GM04503 (cell line): Measurements from ENCODE around the gene XYLT2.

Source experiments
- DNase-seq: peaks from one replicate; pipeline ENCODE4 v3.0.0-alpha.2; 2012; ENCODE audit warnings: low read depth

Gene XYLT2

DNA sequence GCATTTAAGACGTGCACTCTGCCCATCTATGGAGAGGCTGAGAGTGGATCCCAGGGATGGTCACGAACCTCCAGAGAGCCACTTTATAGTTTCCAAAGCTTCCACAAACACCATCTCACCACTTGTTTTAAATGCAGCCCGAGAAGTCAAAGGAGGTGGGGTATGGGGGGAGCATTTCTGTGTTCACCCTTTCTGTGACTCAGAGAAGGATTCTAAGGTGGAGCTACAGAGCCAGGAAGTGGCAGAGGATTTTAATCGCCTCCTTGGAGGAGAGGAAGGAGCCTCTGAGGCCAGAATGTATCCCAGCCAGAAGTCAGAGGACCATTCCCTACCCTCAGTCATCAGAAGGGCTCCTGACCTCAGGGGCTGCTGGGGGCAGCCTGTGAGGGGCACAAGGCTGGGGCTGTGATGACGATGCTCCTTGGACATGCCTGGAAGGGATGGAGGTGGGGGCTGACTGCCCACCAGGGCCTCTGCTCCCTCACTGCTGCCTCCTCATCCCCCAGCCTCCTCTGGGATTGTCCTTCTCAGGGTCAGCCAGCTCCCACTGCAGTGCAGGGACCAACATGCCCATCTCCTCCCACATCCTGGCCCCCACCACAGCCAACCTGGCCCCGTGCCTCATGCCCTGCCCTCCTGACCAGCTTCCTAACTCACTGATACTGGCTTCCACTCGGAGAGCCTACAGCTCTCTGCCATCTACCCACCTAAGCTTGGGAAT lies 2.8 kb downstream of the XYLT2 start:
- DNase-seq: no peak

DNA sequence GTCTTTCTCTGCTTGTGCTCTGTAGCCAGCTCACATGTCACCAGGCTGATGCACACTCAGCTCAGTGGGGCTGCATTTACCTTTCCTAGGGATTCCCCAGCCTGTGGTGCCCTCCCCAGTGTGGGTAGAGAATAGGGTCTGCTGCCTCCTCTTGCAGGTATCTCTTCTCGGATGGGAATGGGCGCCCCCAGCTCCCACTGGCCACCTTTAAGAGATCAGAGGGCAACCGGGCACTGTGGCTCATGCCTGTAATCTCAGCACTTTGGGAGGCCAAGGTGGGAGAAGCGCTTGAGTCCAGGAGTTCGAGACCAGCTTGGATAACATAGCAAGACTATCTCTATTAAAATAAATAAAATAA lies 3.3 kb downstream of the XYLT2 start:
- DNase-seq: no peak

DNA sequence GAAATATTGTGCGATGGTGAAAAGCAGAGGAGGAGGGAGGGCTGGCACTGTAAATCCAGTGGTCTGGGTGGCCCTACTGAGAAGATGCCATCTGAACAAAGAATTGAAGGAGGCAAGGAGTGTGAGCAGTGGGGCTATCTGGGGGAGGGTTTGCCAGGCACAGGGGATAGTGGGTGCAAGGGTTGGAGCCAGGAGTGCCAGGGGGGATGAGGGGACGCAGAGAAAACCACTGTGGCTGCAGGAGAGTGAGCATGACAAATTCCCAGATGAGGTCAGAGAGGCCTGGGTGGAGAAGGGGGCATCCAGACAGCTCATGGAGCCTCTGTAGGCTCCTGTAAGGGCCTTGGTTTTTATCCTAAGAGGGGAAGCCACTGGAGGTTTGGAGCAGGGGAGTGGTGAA lies 4.8 kb downstream of the XYLT2 start:
- DNase-seq: no peak

DNA sequence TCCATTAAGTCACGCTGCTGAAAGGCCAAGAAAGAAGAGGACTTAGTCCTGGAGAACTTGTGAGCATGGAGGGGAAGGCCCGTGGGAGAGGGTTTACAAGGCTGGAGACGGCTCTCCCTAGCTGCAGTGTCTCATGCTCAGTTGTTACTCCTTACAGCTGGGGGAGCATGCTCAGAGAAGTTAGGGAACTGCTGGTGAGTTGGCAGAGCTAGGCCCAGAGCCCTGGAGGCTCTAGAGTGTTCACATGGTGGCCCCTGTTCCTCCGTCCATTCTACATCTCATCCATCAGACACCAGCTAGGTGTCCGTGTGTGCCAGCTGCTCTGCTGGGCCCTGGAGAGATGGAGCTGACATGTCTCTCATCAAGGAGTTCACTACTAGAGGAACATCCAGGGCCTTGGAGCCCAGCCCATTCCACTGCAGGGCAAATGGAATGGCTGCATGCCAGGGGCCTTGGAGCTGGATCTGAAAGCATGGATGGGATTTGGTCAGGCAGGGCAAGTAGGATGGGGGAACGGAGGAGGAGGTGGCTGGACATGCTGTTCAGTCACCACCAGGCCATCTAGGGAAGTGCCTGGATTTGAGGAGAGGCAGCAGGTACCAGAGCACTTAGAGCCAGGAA lies 6.3 kb downstream of the XYLT2 start:
- DNase-seq: no peak

DNA sequence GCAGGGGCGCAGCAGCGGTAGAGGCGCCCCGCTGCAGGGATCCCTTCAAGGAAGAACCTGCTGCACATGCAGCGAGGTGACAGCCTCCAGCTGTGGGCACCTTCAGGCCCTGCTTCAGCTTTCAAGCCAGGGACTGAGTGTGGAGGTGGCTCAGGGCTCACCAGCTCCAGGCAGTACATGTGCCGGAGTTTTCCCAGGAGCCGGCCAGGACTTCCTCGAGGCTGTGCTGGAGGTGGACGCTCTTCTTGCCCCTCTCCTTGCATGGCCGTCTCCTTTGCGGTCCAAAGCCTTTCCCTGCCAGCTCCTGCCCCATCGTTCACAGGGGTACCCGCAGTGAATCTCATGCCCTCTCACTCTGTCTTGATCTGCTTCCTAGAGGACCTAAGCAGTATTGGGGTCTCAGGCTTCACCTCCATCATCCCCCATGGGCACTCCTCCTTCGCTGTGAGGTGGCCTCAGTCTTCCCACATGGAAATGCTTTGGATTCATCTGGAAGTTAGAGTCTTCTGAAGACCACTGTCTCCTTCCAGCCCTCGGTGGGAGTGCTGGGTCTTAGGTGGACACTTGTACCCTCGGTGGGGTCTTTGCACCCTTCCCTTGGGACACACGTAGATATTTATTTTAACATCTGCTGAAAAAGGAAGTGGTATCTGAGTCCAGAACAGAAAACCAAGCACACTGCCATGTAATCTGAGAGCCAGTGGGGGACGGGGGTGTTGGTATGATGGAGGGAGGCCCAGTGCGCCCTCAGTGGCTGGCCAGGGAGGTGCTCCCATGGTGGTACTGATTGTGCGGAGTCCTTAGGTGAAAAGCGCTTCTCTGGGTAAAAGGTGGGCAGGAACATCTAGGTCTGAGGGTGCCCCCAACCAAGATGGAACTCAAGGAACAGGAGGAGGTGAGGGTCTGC lies 7.0 kb downstream of the XYLT2 start:
- DNase-seq: no peak

DNA sequence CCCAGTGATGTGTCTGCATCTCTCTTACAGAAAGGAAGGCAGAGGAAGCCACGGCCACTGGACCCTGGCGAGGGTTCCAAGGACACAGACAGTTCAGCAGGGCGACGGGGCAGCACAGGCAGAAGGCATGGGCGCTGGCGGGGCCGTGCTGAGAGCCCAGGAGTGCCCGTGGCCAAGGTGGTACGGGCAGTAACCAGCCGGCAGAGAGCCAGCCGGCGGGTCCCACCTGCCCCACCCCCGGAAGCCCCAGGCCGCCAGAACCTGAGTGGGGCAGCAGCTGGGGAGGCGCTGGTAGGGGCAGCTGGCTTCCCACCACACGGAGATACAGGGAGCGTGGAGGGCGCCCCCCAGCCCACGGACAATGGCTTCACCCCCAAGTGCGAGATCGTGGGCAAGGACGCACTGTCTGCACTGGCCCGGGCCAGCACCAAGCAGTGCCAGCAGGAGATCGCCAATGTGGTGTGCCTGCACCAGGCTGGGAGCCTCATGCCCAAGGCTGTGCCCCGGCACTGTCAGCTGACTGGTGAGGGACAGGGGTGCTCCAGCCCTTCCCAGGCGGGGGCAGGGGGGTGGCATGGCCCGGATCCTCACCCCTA lies 7.8 kb downstream of the XYLT2 start:
- DNase-seq: no peak

DNA sequence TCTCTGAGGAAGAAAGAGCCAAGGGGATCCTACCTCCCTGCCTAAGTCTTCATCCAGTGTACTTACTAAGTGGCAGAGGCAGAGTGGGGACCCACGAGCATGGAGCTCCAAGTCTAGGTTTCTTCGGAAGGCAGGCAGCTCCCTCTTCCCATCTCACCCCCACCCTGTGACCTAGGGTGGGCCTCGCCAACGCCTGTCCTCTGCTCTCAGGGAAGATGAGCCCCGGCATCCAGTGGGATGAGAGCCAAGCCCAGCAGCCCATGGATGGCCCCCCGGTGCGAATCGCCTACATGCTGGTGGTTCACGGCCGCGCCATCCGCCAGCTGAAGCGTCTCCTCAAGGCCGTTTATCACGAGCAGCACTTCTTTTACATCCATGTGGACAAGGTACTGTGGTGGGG lies 8.3 kb downstream of the XYLT2 start:
- DNase-seq: no peak

DNA sequence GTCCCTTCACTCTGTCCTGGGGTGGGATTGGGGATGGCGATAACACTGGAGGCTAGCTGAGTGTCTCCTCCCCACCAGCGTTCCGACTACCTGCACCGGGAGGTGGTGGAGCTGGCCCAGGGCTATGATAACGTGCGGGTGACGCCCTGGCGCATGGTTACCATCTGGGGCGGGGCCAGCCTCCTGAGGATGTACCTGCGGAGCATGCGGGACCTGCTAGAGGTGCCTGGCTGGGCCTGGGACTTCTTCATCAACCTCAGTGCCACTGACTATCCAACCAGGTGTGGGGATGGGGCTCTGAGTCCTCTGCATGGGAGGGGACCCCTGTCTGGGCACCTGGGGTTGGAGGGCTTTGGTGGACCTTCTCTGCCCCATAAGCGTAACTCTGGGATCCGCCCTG lies 8.8 kb downstream of the XYLT2 start:
- no peak for DNase-seq

DNA sequence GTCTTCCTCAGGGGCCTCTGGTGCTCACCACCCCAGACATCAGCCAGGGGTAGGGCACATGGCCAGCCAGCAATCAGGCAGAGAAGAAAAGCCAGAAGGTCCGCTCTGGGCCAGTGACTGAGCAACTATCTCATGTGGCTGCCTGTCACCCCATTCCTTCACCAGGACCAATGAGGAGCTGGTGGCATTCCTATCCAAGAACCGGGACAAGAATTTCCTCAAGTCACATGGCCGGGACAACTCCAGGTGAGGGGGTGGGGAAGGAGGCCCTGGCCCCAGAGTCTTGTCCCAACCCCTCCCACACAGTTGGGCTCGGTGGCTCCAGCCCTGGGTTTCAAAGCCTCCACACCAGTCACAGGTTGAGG lies 9.4 kb downstream of the XYLT2 start:
- DNase-seq: no peak

DNA sequence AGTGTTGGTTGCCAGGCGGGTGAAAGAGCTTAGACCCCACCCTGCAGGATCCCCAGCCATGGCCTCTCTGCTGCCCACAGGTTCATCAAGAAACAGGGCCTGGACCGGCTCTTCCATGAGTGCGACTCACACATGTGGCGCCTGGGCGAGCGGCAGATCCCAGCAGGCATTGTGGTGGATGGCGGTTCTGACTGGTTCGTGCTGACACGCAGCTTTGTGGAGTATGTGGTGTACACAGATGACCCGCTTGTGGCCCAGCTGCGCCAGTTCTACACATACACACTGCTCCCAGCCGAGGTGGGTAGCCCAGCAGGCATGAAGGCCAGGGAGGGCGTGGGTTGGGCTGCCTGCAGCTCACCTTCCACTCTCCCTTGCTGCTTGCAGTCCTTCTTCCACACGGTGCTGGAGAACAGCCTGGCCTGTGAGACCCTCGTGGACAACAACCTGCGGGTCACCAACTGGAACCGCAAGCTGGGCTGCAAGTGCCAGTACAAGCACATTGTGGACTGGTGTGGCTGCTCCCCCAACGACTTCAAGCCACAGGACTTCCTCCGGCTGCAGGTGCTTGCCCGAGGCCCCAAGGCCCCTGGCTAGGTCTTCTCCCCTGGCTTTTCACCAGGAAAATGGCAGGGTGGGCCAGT lies 9.9 kb downstream of the XYLT2 start:
- DNase-seq: no peak

DNA sequence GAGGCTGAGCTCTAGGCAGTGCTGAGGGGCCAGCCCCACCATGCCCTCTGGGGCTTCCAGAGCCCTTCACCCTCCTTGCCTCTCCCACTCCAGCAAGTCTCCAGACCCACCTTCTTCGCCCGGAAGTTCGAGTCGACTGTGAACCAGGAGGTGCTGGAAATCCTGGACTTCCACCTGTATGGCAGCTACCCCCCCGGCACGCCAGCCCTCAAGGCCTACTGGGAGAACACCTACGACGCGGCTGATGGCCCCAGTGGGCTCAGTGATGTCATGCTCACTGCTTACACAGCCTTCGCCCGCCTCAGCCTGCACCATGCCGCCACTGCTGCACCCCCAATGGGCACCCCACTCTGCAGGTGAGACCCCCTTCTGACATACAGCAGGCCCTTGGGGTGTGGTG lies 10.5 kb downstream of the XYLT2 start:
- no peak for DNase-seq

DNA sequence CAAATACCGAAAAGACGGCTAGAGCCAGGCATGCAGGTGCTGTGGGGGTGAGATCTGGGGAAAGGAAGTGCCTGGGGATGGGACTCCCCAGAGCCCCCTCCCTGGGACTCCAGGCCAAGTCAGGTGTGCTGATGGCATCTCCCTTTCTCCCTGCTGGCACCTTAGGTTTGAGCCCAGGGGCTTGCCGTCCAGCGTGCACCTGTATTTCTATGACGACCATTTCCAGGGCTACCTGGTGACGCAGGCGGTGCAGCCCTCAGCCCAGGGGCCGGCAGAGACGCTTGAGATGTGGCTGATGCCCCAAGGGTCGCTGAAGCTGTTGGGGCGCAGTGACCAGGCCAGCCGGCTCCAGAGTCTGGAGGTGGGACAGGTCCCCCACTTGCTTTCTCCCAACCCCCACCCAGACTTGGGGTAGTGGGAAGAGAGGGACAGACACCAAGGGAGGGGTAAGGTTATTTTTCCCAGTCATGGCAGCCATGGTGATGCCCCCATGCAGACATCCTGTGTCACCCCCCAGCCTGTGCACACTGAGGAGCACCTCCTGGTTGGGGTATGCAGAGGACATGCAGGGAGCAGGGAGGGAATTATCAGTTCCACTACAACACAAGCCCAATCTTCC lies 11.1 kb downstream of the XYLT2 start:
- DNase-seq: no peak

DNA sequence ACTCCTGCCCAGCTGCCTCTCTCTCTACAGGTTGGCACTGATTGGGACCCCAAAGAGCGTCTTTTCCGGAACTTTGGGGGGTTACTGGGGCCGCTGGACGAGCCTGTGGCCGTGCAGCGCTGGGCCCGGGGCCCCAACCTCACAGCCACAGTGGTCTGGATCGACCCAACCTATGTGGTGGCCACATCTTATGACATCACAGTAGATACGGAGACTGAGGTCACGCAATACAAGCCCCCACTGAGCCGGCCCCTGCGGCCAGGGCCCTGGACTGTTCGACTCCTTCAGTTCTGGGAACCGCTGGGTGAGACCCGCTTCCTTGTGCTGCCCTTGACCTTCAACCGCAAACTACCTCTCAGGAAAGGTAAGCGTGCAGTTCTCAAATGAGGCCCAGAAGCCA lies 12.3 kb downstream of the XYLT2 start:
- DNase-seq: no peak

DNA sequence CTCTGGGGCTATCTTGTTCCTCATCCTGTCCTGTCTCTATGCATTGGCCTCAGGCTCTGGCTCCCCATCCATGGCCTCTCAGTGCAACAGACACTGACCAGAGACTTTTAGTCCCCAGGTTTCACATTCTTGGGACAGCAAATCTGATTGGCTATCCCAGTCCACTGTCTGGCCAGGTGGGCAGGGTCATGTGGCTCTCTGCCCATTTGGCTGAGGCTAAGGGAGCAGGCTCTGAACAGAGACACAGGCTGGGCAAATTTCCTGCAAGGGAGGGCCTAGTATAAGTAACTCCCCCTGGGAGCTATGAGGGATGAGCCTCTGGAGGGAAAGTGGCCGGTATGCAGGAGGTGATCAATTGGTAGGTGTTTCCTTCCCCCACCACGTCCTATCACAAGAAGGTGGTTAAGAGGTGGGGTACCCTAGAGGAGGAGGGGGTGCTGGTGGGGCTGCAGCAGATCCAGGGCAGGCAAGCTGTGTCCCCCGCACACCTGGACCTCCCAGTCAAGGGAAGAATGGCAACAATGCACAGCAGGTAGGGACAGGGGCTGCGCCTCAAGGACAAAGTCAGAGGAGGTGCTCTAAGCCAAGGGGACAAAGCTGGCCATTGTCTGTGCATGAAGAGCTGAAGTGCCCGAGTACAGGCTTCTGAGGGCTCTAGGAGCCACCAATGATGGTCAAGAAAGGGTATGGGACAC lies 13.2 kb downstream of the XYLT2 start:
- no peak for DNase-seq

DNA sequence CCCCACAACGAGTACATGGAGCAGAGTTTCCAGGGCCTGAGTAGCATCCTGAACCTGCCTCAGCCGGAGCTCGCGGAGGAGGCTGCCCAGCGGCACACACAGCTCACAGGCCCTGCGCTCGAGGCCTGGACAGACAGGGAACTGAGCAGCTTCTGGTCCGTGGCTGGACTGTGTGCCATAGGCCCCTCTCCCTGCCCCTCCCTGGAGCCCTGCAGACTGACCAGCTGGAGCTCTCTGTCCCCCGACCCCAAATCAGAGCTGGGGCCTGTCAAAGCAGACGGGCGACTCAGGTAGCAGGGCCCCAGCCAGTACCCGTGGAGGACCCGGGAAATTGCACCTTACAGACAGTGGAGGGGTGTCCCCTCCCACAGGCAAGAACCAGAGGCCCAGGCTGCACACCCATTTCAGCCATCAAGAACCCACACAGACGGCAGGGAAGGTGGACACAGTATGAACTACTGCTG lies 14.1 kb downstream of the XYLT2 start:
- DNase-seq: no peak

DNA sequence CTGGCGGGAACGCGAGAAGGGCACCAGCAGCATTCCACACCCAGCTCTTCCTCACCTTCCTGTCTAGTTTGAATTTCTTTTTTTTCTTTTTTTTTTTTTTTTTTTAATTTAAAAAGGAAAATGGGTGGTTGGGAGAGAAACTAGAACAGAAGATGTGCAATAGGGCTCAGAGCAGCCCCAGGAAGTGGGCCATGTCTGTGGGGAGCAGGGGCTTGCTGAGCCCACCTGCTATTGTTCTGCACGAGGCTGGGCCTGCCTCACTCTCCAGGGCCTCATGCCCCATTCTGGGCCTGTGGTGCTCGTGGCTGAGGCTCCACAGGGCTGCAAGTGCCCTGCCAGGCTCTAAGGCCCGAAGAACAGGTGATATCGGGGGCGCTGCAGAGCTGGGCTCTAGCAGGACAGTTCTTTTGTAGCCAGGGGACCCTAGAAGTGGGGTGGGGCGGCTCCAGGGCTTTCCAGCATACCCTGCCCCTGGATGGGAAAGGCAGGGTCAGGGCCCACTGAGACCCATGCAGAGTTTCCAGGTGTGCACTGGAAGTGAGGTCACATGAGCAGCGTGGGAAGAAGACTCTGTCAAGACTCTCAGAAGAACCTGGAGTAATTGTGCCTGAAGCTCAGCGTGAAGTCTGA lies 14.7 kb downstream of the XYLT2 start:
- DNase-seq: no peak

DNA sequence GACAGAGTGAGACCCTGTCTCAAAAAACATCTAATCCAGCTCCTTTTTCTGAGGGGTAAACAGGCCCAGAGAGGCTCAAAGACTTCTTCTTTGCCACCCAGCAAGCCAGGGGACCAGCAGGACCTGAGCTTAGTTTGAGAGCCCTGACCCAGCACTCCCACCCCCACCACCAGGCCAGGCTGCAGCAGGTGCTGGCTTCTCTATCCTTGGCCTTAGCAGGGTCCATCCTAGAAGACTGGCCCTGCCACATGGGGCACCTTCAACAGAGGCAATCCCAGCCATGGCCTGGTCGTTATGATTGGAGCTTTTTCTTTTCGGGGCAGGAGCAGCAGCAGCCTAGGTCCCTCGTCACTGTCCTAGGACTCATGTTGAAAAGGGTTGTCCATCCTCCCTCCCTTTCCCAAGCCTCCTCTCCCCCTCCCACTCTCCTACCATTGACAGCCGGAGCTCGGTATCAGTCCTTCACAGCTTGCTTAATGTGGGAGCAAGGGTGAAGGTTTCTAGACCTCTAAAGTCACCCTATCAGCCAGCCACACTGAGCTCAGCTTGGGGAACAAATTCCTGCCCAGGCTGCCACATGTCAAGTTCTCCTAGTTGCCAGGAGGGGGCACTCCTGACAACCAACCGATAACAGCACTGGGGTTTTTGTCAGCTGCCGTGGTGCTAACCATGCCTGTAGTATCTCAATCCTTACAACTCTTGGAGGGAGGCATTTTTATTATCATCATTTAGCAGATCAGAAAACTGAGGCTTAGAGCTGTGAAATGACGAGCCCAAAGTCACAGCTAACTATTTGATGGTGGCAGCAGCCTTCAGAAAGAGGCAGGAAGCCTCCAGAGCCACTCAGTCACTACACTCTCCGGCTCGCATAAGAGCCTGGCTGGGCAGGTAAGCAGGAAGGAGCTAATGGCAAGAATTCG lies 15.9 kb downstream of the XYLT2 start:
- DNase-seq: no peak

DNA sequence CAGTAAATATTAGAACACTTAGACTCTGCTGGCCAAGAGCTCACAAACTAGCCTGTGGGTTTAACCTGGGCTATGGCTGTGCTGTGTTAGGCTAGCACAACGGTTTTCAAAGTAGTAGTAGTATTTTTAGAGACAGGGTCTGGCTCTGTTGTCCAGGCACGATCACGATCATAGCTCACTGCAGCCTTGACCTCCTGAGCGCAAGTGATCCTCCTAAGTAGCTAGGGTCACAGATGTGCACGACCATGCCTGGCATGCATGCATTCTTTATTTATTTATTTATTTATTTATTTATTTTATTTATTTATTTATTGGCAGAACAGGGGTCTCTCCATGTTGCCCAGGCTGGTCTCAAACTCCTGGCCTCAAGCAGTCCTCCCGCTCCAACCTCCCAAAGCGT lies 16.7 kb downstream of the XYLT2 start:
- DNase-seq: no peak

DNA sequence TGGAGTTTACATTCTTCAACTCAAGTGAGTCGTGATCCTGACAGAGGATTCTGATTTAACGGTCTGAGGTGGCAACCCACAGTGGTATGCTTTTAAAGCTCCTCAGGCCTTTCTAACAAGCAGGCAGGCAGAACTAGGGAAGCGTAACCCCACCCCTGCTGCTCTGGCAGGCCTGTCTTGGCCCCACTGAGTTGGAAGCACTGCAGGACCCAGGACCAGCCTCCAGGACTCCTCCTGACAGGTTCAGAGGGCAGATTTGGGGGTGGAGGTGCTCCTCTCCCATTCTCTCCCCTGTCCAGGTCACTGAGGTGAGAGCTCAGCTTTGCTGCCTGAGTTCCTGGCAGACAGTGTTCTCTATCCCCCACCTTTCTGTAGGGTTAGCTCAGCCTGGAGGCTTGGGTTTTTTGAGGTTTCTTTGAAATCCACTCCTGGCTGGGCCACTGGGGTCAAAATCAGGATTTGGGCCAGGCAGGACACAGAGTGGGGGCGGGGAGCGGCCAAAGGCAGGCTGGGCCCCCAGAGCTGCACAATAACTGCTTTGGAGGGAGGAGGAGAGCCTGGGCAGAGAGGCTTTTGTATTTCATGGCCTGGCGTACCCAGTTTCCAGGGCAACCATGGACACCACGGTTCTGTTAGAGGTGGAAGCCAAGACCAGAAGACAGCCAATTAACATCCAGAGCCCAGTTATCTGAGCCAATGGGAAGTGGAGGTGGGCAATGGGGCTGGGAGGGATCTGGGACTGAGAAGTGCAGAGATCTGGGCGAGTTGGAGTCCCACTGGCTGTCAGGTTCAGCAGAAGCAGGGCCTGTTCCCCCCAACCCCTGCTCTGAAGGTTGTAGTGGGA lies 17.5 kb downstream of the XYLT2 start:
- no peak for DNase-seq
